Breast epithelium (tissue), 4 donors: Measurements from ENCODE around the gene IL11RA. TPM values are rescaled to one million over a fixed set of nuclear protein-coding genes. Genes with fewer than 3 reads are reported as not detected.

Experiments used
- DNase-seq, 2 donors: peaks; one replicate each; pipeline ENCODE4 v3.0.0-alpha.2; 2019; ENCODE audit warnings: low spot score in 2 of 2
- H3K27ac ChIP-seq, 2 donors: fragments of 200-600 bp; sonication (generic) in 1 of 2; one replicate each; pipeline ENCODE4 v1.5.1; 2016 to 2019; ENCODE audit warnings: mild to moderate bottlenecking in 1 of 2
- H3K27me3 ChIP-seq, 2 donors: fragments of 200-600 bp; sonication (generic) in 1 of 2; one replicate each; pipeline versions ENCODE4 v1.5.1 to v1.6.0; 2017 to 2019; ENCODE audit warnings: control low read depth in 1 of 2, mild to moderate bottlenecking in 1 of 2
- H3K36me3 ChIP-seq: fragments of 200-600 bp; one replicate; pipeline ENCODE4 v1.5.1; 2019
- H3K4me1 ChIP-seq, 2 donors: fragments of 200-600 bp; sonication (generic); one replicate each; pipeline ENCODE4 v1.5.1; 2016 to 2019; ENCODE audit warnings: control low read depth in 1 of 2
- H3K4me3 ChIP-seq, 3 donors: fragments of 200-600 bp; sonication (generic); 1 replicate in 2 of 3; 2 replicates in 1 of 3; pipeline ENCODE4 v1.5.1; 2016 to 2019; ENCODE audit warnings: mild to moderate bottlenecking in 3 of 3, moderate library complexity in 2 of 3
- H3K9me3 ChIP-seq, 2 donors: fragments of 200-600 bp; sonication (generic) in 1 of 2; one replicate each; pipeline ENCODE4 v1.5.1; 2016 to 2019; ENCODE audit warnings: control low read depth in 1 of 2
- CTCF ChIP-seq, 3 donors: fragments of 450-650 bp; IDR thresholded peaks; one replicate each; pipeline ENCODE4 v1.5.1; 2016 to 2017; ENCODE audit warnings: antibody characterized with exemption in 3 of 3, mild to moderate bottlenecking in 3 of 3, moderate library complexity in 3 of 3
- POLR2A ChIP-seq: fragments of 450-650 bp; IDR thresholded peaks from one replicate; pipeline ENCODE4 v1.6.1; 2016; ENCODE audit warnings: antibody characterized with exemption, mild to moderate bottlenecking, moderate library complexity
- POLR2AphosphoS5 ChIP-seq, 3 donors: sonication (generic); formaldehyde crosslinking; IDR thresholded peaks; one replicate each; pipeline ENCODE4 v1.6.1; 2017; ENCODE audit warnings: antibody characterized with exemption in 3 of 3
- intact Hi-C: fragments of 100-400 bp; cut with DNase I; formaldehyde crosslinking; loops from one replicate; pipeline ENCODE4 v1.15.1; 2023; ENCODE audit warnings: low total_unique reads
- total RNA-seq, 3 donors: library from RNA; depleted of rRNA; stranded (reverse); fragments of >200 nt; gene quantifications; one replicate each; pipeline ENCODE4 v1.1.0, GENCODE V29; 2016

Gene IL11RA
- total RNA-seq, 3 donors from 2014 or later, result 20.3 to 45.5 (median 42.1) TPM

GRCh38 chr9:34675048-34675714 lies 23.2 kb downstream of the IL11RA start:
- Histone ChIP-seq H3K9me3 (no peaks in the 10 kb centered on the region), H3K4me1 (no peaks in the 10 kb centered on the region), H3K4me3 (no peak overlapping the region), H3K36me3 (no peaks in the 10 kb centered on the region), H3K27me3 (no peaks in the 10 kb centered on the region), H3K27ac (peak overlapping the region in 1 of 2 donors; percentile 75)
- TF ChIP-seq POLR2AphosphoS5 (IDR thresholded peaks at IDR 0.05), result no peak
- peak in 2 of 3 donors; percentile 29 to 47 for TF ChIP-seq CTCF (IDR thresholded peaks at IDR 0.05)
- no peak for TF ChIP-seq POLR2A
- intact Hi-C loops, result no loop called here
- DNase-seq, result no peak

GRCh38 chr9:34675869-34676268 lies 23.9 kb downstream of the IL11RA start:
- intact Hi-C loops, result no loop called here
- Histone ChIP-seq H3K4me1 (no peaks in the 10 kb centered on the region), H3K4me3 (no peak overlapping the region), H3K27ac (peak overlapping the region in 1 of 2 donors; percentile 75), H3K27me3 (no peaks in the 10 kb centered on the region), H3K36me3 (no peaks in the 10 kb centered on the region), H3K9me3 (no peaks in the 10 kb centered on the region)
- no peak for TF ChIP-seq CTCF (IDR thresholded peaks at IDR 0.05)
- no peak for TF ChIP-seq POLR2AphosphoS5 (IDR thresholded peaks at IDR 0.05)
- TF ChIP-seq POLR2A, result no peak
- DNase-seq, result no peak

- Histone ChIP-seq H3K27ac (no peak overlapping the region), H3K4me1 (no peaks in the 10 kb centered on the region), H3K4me3 (no peak overlapping the region), H3K27me3 (no peaks in the 10 kb centered on the region), H3K36me3 (no peaks in the 10 kb centered on the region), H3K9me3 (no peaks in the 10 kb centered on the region)
- intact Hi-C loops, result no loop called here
- TF ChIP-seq CTCF (IDR thresholded peaks at IDR 0.05) (no peak), POLR2A (no peak), POLR2AphosphoS5 (IDR thresholded peaks at IDR 0.05) (no peak)
- DNase-seq, result no peak
Measured at GRCh38 chr9:34684145-34684544, 32.2 kb downstream of the IL11RA start.

GRCh38 chr9:34684816-34685215 lies 32.8 kb downstream of the IL11RA start:
- TF ChIP-seq CTCF (IDR thresholded peaks at IDR 0.05), result no peak
- TF ChIP-seq POLR2A, result no peak
- TF ChIP-seq POLR2AphosphoS5 (IDR thresholded peaks at IDR 0.05), result no peak
- peak overlapping the region in 1 of 2 donors; percentile 85 for H3K27ac ChIP-seq
- intact Hi-C loops, result no loop called here

GRCh38 chr9:34685591-34685990 lies 33.6 kb downstream of the IL11RA start:
- H3K27me3 ChIP-seq, result no peaks in the 10 kb centered on the region
- no peak for DNase-seq
- no peak overlapping the region for H3K4me3 ChIP-seq
- no peaks in the 10 kb centered on the region for H3K4me1 ChIP-seq
- TF ChIP-seq POLR2AphosphoS5 (IDR thresholded peaks at IDR 0.05) (no peak), CTCF (IDR thresholded peaks at IDR 0.05) (no peak), POLR2A (no peak)
- no peaks in the 10 kb centered on the region for H3K36me3 ChIP-seq
- H3K9me3 ChIP-seq, result no peaks in the 10 kb centered on the region
- intact Hi-C loops, result no loop called here
- H3K27ac ChIP-seq, result peak overlapping the region in 1 of 2 donors; percentile 85

More at GRCh38 chr9:34684816-34685215, 32.8 kb downstream of the IL11RA start:
- no peaks in the 10 kb centered on the region for H3K9me3 ChIP-seq
- no peaks in the 10 kb centered on the region for H3K27me3 ChIP-seq
- DNase-seq, result no peak
- H3K4me1 ChIP-seq, result no peaks in the 10 kb centered on the region
- H3K4me3 ChIP-seq, result no peak overlapping the region
- H3K36me3 ChIP-seq, result no peaks in the 10 kb centered on the region
